Omental fat pad (tissue), 4 donors: ENCODE data around the gene TEN1. TPM values are rescaled to one million over a fixed set of nuclear protein-coding genes. Genes with fewer than 3 reads are reported as not detected.
"Not testable (repeated sequence)": the region's sequence is repeated elsewhere in the genome, so short reads cannot be mapped to it uniquely, and the experiment has no call there.

Experiments
- ATAC-seq: fragments of 150-250 bp; one replicate; pipeline ENCODE4 v1.9.1; 2016; ENCODE audit warnings: mild to moderate bottlenecking, moderate library complexity; ENCODE audit not compliant: low FRiP score
- DNase-seq: peaks from one replicate; pipeline ENCODE4 v3.0.0-alpha.2; 2019; ENCODE audit warnings: low spot score
- total RNA-seq, 4 donors: library from RNA; depleted of rRNA; stranded (reverse); fragments of >200 nt; gene quantifications; one replicate each; pipeline ENCODE4 v1.1.0, GENCODE V29; 2016
- TF ChIP-seq, protein P1 (sequence below), 3 donors: fragments of 450-650 bp; IDR thresholded peaks; one replicate each; pipeline ENCODE4 v1.5.1; 2016 to 2017; ENCODE audit warnings: antibody characterized with exemption in 3 of 3, mild to moderate bottlenecking in 3 of 3, moderate library complexity in 2 of 3

TEN1 gene
- total RNA-seq, 4 donors from 2014 or later: 17.5 to 28.6 (median 19.9) TPM

GRCh38 chr17:75959839-75960511 lies 19.1 kb upstream of the TEN1 start:
- TF ChIP-seq, protein P1, sequence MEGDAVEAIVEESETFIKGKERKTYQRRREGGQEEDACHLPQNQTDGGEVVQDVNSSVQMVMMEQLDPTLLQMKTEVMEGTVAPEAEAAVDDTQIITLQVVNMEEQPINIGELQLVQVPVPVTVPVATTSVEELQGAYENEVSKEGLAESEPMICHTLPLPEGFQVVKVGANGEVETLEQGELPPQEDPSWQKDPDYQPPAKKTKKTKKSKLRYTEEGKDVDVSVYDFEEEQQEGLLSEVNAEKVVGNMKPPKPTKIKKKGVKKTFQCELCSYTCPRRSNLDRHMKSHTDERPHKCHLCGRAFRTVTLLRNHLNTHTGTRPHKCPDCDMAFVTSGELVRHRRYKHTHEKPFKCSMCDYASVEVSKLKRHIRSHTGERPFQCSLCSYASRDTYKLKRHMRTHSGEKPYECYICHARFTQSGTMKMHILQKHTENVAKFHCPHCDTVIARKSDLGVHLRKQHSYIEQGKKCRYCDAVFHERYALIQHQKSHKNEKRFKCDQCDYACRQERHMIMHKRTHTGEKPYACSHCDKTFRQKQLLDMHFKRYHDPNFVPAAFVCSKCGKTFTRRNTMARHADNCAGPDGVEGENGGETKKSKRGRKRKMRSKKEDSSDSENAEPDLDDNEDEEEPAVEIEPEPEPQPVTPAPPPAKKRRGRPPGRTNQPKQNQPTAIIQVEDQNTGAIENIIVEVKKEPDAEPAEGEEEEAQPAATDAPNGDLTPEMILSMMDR (IDR thresholded peaks at IDR 0.05): no peak
- ATAC-seq (no peak), DNase-seq (no peak)

GRCh38 chr17:75965468-75965867 lies 13.6 kb upstream of the TEN1 start:
- TF ChIP-seq, protein P1 (IDR thresholded peaks at IDR 0.05): no peak
- DNase-seq (no peak), ATAC-seq (no peak)

DNA sequence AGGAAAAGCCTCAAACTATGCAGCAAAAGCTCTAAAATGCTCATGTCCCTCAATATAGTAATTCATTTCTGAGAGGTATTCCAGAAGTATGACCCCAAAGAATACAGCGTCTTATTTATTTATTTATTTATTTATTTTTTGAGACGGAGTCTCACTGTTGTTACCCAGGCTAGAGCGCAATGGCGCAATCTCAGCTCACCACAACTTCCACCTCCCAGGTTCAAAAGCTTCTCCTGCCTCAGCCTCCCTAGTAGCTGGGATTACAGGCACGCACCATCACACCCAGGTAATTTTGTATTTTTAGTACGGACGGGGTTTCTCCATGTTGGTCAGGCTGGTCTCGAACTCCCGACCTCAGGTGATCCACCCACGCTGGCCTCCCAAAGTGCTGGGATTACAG lies 10.0 kb upstream of the TEN1 start:
- not testable (repeated sequence) for ATAC-seq, DNase-seq

- no peak for ATAC-seq
- DNase-seq: no peak
Observed at GRCh38 chr17:75970011-75970523, 9.0 kb upstream of the TEN1 start.

GRCh38 chr17:75970626-75971025 lies 8.4 kb upstream of the TEN1 start:
- TF ChIP-seq, protein P1 (IDR thresholded peaks at IDR 0.05): no peak

More at GRCh38 chr17:75970011-75970523, 9.0 kb upstream of the TEN1 start:
- TF ChIP-seq, protein P1 (IDR thresholded peaks at IDR 0.05): no peak

DNA sequence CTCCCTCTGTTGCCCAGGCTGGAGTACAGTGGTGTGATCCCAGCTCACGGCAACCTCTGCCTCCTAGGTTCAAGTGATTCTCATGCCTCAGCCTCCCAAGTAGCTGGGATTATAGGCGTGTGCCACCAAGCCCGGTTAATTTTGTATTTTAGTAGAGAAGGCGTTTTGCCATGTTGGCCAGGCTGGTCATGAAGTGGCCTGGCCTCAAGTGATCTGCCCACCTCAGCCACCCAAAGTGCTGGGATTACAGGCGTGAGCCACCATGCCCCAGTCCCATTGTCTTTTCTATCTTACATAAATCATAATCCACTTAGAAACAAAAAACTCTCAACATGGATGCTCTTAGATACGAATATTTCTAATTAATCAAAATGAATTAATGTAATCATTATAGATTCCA lies 3.9 kb upstream of the TEN1 start:
- DNase-seq, ATAC-seq: not testable (repeated sequence)

More at GRCh38 chr17:75970626-75971025, 8.4 kb upstream of the TEN1 start:
- no peak for DNase-seq
- ATAC-seq: no peak

GRCh38 chr17:75975757-75976174 lies 3.3 kb upstream of the TEN1 start:
- TF ChIP-seq, protein P1 (IDR thresholded peaks at IDR 0.05): no peak
- no peak for ATAC-seq
- DNase-seq: no peak

DNA sequence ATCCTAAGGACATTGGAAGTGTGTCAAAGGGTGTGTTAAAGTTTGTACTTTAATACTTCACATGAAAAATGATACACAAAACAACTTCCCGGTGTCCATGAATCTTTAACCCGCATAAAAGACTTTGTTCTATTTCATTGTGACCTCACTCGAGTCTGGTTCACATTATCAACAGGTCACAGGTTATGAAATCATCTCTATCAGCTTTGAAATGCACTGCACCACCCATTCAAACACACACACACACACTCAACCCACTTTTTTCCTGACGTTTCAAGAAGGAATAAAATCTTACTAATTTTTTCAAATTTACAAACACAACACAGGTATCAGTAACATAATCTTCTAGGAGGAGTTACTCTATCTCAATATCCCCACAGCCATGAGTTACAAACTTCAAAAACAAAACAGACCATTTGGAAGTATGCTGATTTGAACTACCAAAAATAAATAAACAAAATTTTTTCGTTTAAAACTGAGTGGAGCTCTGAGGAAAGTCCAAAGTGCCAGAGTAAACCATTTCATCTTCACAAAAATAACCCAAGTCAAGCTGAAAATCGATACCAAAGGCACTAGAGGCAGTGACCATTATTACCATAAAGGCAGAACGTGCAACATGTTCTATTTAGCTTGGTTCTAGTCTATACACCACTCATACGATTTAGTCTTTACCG lies 2.7 kb upstream of the TEN1 start:
- TF ChIP-seq, protein P1 (IDR thresholded peaks at IDR 0.05): no peak
- DNase-seq (no peak), ATAC-seq (no peak)
